CD4-positive, alpha-beta T cell treated with Interleukin-17A for 1 hour (primary cell): ENCODE measurements around the gene UBFD1.
"Not testable (repeated sequence)": the region's sequence is repeated elsewhere in the genome, so short reads cannot be mapped to it uniquely, and the experiment has no call there.

Experiments used
- DNase-seq: peaks from one replicate; pipeline ENCODE4 v3.0.0-alpha.2; 2020

The UBFD1 gene

DNA sequence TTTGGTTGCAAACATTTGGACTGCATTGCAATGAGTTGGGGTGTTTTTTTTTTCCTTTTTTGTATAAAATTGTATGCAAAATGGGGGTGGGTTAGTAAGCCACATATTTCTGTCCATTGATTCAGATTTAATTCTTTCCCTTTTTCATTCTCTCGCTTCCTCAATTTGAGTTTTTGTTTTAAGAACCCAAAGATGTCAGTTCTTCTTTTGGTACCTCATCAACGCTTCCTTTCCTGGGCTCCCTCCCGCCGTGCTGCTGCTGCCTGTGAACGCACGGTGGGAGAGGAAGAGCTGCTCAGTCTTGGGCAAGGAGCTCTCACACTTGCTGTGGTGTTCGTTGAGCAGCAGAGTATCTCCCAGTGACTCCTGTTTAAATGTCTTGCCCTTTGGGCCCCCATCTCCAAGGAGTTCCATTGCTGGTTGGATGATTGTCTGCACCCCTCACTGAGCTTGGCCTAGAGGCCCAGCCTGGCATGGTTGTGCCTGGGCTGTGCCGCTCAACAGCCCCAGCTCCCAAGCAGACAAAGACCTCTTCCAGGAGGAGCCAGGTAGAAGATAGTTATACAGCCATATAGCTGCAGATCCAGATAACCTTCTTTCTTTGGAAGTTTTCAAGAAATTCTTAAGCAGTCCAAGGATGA lies 13.6 kb downstream of the UBFD1 start:
- no peak for DNase-seq

DNA sequence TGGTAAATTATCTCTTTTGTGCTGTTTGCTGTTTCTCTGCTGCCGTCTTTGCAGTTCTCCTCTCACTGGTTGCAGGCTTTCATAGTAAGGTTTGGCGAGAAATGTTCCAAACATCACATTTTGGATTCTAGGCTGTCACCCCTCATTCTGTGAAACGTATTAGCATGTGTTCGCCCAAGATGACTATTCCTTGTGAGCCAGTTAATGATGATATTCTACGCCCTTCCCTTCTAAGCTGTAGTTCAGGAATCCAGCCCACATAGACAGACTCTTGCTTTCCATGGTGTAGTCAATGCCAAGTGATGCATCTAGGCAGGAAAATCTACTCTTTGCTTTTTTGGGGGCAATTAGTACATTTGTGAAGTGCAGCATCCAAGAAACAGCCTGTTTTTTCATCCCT lies 14.4 kb downstream of the UBFD1 start:
- DNase-seq: no peak

DNA sequence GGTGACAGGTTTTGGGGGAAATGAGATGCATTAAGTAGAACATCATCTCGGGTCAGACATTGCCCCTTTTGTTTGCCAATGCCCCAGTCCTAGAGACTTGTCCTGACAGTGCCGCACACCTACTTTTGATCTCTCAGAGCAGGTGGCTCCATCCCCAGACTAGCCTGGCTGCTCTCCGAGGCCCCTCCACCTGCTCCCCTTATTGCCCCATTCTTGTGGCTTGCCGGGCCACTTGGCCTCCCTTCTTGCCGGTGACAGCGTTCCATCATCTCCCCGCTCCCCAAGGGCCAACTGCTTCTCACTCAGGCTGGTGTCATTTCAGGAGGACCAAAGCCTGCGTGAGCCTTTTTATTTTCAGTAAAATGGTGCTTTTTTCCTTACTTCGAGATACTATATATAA lies 14.9 kb downstream of the UBFD1 start:
- DNase-seq: no peak

DNA sequence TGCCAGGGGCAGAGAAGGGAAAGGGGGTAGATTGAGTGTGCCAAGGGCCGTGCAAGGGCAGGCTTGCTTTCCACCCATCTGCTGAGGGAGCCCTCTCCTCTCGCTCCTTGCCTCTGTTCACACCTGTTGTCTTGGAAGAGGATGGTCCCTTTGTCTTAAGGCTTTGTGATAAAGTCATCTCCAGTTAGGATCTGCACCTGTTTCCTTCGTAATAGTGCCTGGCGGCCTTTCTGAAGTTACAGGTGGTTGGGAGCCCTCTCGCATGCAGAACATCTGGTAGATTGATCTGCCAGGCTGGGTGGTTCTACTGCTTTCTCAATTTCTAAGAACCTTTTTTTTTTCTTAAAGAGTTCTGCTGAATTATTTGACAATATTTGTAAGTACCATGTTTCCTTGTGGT lies 16.3 kb downstream of the UBFD1 start:
- DNase-seq: no peak

DNA sequence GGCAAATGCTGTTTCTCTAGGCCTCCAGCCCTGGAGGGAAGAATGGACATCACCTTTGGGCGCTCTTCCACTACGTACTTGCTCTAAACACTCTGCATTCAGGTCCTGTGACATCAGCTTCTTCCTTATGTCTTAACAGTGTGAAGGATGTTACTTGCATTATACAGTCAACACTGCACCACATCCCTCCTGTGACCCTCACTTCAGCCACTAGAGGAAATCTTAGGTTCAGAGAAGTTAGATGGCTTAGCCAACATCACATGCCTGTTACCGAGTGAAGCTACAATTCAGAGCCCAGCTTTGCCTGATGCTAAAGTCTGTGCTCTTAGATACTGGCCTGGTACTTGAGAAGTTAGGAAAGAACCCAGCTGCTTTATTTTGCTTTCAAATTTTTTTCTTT lies 18.3 kb downstream of the UBFD1 start:
- no peak for DNase-seq

DNA sequence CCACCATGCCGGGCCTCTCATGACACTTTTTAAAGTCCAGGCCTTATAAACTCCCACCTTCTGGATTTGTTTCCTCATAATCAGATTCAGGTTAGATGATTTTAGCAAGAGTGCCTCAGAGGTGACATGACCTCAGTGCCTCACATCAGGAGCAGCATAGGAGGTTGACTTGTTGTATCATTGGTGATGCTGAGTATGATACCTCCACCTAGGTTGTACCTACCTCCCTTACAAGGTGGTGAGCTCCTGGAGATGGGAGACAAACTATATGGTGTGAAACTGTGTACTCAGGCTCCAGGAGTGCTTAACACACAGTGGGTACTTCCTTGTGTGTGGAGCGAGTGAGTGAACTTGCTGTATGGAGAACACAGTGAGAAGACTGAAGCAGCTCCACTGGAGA lies 20.0 kb downstream of the UBFD1 start:
- no peak for DNase-seq

DNA sequence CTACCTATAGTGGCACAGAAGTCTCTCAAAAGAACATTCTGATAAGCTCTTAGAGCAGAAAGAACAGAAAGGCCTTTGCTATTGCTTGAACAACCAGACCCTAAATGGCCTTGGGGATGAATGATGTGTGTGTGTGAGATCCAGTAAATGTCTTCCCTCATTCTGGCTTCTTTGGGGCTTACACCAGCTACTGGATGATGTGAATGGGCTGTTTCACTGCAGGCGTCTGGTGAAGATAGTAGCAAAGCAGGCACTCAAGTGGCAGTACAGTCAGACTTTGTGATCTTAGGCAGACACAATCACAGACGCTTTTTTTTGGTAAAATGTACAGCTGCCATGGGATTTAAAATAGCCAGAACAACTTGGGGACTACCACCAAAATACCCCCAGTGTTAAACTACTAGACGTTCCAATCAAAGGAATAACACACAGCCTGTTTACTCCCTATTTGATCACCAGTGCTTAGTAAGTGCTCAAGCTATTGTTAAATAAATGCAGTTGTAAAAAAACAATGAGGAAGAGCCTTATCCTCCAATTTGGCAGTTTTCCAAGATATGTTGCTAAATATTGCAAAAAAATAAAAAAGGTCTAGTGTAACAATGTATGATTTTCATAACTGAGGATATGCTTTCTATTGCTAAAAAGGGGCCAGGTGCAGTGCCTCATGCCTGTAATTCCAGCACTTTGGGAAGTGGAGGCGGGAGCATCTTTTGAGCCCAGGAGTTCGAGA lies 20.7 kb downstream of the UBFD1 start:
- DNase-seq: no peak

DNA sequence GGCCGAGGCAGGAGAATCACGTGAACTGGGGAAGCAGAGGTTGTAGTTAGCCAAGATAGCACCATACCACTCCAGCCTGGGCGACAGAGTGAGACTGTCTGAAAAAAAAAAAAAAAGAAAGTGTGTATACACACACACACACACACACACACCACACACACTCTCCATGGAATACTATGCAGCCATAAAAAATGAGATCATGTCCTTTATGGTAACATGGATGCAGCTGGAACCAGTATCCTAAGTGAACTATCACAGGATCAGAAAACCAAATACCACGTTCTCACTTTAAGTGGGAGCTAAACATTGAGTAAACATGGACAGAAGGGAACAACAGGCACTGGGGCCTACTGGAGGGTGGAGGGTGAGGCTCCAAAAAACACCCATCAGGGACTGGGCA lies 21.8 kb downstream of the UBFD1 start:
- no peak for DNase-seq

DNA sequence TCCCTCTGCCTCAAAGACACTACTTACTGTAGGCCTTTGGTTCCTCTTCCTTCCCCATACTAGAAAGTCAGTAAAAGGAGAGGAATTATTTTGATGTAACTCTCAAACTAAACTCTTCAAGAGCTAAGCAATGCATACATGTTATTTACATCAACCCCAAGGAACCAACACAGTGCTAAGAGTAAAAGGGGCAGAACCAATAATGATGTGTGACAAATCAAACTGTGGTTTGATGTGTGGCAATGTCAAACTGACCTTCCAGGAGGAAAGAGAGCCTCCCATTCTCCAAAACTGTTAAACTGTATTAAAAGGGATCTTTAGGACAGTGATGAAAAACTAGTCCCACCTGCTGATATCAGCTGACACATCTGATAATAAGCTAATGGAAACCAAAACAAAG lies 22.9 kb downstream of the UBFD1 start:
- no peak for DNase-seq

DNA sequence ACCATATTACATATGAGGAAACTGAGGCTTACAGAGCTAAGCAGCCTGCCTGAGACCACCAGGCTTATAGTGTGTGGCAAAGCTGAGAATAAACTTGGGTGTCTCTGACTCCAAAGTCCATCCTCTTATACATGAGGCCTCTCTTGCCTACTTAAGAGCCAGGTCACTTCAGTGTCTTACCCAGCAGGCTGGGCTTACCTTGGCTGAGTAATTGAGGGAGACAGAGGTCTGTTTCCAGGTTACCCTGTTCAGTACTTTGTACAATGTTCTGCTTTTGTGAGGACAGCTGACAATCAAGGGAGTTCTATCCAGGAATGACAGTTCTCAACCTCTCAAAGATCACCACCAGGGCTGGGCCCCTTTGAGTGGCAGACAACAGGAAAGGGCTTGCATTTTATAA lies 24.2 kb downstream of the UBFD1 start:
- no peak for DNase-seq

DNA sequence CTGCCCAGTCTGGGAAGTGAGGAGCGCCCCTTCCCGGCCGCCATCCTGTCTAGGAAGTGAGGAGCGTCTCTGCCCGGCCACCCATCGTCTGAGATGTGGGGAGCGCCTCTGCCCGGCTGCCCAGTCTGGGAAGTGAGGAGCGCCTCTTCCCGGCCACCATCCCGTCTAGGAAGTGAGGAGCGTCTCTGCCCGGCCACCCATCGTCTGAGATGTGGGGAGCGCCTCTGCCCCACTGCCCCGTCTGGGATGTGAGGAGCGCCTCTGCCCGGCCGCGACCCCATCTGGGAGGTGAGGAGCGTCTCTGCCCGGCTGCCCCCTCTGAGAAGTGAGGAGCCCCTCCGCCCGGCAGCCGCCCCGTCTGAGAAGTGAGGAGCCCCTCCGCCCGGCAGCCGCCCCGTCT lies 25.7 kb downstream of the UBFD1 start:
- not testable (repeated sequence) for DNase-seq

DNA sequence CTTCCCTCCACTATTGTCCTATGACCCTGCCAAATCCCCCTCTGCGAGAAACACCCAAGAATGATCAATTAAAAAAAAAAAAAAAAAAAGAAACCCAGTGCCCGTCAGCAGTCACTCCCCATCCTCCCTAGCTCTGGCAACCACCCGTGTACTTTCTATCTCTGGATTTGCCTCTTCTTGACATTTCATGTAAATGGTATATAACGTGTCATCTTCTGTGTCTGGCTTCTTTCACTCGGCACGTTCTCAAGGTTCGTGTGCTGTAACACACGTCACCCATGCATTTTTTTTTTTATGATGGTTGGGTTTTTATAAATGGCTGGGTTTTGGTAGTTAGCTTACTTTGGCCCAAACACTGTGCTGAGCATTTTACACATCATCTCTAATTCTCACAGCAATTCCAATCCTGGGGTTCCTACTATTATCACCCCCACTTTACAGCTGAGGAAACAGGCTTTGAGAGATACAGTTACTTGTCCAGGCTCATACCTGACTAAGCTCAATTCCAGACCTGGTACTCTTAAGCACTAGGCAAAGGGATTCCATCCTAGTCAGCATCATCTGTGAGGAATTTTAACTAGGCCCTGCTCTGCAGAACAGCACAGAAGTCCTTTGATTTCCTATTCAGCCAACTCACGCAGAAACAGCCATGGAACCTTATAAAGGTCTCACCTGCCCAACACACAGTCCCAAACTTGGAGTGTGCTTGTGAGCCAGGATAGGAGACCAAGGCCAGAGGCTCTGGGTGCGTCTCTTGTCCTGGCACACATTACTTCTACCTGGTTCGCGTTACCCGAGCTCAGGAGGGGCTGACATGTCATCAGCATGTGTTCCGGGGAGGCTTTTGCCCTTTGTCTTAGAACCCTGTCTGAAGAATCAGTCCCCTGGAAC lies 26.9 kb downstream of the UBFD1 start:
- DNase-seq: no peak

DNA sequence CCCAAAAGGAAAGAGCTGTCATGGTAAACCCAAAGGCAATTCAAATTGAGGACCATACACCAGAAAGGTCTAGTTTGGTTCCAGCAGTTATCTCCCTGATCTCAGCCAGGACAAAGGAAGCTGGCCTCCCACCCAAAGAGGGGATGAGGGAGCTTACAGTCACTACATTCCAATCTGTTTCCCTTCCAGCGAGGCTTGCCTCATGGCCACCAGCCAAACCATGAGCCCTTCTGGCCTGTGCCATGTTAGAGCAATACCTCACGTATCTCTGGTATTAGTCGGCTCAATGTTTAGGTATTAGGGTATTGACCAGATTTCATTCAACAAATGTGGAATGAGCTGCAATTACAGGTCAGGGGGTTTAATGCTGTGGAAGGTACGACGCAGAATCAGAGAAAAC lies 30.2 kb downstream of the UBFD1 start:
- no peak for DNase-seq

DNA sequence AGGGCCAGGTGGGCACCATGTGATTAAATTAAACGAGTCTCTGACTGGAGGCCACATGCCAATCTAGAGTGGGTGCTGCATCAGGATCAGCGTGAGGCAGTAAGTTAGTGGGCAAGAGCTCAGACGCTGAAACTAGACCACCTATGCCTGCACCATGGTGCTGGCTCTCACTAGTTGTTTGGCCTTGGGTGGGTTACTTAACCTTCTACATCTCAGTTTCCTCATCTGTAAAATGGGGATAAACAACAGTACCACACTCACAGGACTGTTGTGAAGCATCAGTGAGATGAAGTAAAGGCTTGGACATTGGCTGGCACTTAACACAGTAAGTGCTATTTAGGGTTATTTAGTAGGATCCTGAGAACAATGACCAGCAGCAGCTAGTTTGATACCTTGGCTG lies 32.7 kb downstream of the UBFD1 start:
- no peak for DNase-seq

DNA sequence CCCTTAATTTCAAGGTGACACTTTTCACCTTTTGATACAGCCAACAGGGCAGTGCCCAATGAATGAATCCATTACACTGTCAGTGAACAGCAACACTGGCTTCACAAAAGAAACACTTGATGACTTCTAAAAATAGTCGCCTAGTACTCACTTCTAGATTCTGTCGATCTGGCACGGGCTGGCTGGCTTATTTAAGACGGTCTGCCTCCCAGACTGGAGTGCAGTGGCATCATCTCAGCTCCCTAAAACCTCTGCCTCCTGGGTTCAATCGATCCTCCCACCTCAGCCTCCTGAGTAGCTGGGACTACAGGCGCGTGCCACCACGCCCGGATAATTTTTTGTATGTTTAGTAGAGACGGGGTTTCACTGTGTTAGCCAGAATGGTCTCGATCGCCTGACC lies 36.7 kb downstream of the UBFD1 start:
- DNase-seq: no peak

DNA sequence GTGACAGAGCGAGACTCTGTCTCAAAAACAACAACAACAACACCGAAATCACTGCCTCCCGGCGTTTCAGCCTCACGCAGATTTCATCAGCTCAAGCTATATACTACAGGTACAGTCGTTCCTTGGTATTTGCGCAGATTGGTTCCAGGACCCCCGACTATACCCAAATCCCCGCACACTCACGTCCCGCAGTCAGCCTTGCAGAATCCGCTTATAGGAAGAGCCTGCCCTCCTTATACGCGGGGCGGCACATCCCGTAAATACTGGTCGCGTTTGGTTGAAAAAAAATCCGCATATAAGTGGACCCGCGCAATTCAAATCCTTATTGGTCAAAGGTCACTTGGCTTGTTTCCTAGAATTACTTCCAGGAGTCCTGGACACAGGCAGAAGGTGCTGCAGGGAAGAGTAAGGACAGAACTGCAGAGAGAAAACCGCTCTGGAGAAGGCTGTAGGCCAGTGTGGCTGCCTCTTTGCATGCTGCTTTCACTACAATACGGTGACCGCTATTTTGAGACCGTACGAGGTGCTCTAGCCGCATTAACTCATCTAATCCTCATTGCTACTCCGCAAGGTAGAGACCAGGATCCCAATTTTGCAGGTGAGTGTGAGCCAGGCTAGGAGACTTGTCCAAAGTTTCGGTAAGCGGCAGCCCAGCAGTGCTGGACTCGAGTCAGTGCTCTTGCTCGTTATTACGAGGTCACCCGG lies 37.9 kb downstream of the UBFD1 start:
- no peak for DNase-seq

DNA sequence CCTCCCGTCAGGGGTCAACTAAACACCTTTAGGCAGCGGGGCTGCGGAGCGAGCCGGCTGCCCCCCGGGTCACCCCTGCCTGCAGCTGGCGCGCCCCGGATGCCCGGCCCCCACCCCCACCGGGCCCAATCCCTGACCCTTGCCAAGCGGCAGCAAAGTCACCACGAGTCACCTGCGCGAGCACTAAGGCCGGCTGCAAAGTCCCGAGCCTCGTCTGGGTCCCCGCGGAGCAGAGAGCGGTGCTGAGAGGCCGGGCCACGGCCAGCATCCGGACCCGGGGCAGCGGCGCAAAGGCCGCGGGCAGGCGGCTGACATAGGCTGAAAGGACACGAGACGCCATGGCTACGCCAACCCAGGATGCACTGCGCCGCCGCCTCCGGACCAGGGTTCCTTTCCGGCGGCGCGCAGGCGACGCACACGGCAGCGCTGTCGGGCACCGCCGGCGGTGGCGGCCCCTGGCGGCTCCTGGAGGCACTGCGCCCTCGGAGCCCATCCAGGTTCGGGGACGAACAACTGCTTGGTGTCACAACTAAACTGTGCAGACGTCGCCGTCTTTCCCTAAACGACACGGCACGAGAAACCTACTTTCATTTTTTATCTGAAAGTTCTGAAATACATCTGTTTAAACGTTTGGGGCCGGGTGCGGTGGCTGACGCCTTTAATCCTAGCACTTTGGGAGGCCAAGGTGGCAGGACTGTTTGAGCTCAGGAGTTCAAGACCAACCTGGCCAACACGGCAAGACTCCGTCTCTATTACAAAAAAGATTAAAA lies 38.6 kb downstream of the UBFD1 start, which contains the start of gene NDUFAB1:
Gene NDUFAB1, minus strand, starts transcription at position 366 of the 770 bp plus-strand sequence. Its CDS starts 26 bp downstream, at position 340.
- peak; percentile 91 for DNase-seq

DNA sequence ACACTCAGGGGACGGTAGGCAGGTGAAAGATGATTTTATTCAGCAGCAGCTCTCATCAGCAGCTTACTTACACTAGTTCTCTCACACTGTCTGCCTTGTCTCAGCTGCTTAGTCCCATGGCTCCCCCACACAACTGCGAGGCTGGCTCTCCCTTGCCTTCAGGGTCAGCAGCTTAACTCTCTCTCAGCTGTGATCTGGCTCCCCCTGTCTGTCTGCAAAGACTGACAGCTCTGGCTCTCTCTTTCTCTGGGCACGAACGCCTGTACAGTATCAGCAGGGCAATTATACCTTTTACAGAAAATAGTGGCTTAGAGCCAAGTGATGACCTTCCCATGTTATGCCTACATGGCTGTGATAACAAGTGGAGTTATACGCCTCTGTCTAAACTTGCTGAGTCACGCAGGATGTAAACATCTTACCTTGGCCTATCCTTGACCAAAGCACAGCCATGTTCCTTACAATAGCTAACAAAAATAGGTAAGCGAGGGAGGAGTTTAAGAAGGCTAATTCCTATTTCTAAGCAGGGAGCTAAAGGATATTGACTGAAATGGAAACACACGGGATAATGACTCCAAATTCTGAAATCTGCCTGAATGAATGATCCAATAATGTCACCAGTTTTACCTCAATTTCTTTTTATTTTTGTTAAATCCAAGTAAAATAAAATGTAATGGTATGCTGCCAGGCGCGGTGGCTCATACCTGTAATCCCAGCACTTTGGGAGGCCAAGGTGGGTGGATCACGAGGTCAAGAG lies 39.7 kb downstream of the UBFD1 start:
- DNase-seq: peak; percentile 32

DNA sequence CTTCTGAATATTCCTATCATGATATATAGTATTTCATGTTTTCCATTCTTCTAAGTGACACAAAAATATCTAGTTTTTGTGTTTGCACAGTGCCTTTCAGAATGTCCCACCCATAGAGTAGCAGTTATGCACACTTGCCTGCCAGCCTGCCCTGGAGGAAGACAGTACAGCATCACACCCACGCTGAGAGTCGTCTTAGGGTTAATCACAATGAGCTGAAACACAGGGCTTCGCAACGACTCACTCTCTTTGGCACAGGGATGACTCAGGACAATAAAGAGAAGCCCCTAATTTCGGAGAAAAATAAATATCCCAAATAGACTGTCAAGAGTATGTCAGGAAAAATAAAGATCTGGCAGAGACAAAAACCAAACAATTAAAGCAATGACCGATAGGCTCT lies 50.2 kb downstream of the UBFD1 start:
- DNase-seq: no peak

DNA sequence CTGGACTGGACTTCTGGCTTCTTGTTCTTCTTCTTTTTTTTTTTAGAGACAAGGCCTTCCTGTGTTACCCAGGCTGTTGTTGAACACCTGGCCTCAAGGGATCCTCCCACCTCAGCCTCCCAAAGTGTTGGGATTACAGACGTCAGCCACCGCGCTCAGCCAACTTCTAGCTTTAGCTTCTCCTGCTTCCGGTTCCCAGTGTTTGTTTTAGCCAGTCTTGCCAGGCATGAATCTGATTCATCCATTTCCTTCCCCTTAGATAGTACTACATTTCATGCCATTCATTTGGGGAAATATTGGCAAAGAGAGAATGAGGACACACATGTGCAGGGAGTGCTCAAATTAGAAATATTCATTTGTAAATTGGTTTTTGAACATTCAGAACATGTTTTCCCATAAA lies 50.7 kb downstream of the UBFD1 start:
- no peak for DNase-seq

DNA sequence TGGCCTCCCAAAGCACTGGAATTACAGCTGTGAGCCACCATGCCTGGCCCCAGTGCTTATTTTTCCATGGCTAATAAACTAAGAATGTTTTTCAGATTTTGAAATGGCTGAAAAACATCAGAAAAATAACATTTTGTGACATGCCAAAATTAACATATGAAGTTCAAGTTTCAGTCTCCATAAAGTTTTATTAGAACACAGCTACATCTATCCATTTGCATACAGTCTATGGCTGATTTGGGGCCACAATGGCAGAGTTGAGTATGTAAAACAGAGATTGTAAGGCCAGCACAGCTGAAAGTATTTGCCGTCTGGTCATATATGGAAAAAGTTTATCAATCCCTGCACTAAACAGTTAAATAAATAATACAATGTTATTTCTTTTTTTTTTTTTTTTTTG lies 52.4 kb downstream of the UBFD1 start:
- DNase-seq: no peak

DNA sequence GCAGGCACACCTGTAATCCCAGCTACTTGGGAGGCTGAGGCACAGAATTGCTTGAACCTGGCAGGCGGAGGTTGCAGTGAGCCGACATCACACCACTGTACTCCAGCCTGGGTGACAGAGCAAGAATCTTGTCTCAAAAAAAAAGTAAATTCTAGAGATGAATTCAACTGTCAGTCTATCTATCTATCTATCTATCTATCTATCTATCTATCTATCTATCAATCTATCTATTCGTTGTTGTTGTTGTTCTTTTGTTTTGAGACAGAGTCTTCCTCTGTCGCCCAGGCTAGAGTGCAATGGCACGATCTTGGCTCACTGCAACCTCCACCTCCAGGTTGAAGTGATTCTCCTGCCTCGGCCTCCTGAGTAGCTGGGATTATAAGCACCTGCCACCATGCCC lies 53.4 kb downstream of the UBFD1 start:
- not testable (repeated sequence) for DNase-seq
